HG02884 (cell line): ENCODE measurements around the gene PLBD2.

ENCODE experiments used
- ATAC-seq: cut with Tn5 transposase; IDR thresholded peaks from one replicate; pipeline ENCODE4 v1.9.1; 2021; ENCODE audit warnings: mild to moderate bottlenecking, moderate library complexity; ENCODE audit not compliant: unreplicated experiment

PLBD2 gene

DNA sequence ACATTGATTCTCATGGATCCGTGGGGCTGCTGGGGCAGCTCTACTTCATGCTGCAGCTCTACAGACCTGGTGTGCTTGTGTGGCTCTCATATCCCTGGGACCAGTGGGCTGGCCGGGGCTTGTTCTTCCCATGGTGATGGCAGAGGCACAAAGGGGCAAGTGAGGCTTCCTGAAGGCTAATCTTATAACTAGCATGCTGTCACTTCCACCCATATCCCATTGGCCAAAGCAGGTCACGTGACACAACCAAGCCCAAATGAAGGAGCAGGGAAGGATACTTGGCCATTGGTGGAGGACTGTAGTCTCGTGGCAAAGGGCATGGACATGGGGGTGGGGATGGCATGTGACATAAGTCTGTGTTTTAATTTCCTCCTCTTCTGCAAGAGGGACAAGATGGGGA, 9.9 kb downstream of the PLBD2 start:
- no peak for ATAC-seq

DNA sequence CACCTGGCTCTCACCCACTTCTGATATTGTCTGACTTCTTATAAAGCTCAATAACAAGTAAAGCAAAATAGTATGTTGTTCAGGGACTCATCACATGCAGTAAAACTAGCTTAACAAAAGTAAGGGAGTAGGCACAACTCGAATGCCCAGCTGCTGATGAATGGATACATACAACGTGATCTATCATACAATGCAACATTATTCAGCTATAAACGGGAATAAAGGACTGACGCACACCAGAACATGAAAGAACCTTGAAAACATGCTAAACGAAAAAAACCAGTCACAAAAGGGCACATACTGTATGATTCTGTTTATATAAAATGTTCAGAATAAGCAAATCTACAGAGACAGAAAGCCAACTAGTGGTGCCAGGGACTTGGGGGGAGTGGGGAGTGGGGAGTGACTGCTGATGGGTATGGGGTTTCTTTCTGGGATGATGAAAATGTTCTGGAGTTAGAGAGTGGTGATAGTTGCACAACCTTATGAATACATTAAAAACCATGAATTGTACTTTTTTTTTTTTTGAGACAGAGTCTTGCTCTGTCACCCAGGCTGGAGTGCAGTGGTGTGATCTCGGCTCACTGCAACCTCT, 11.1 kb downstream of the PLBD2 start:
- no peak for ATAC-seq

DNA sequence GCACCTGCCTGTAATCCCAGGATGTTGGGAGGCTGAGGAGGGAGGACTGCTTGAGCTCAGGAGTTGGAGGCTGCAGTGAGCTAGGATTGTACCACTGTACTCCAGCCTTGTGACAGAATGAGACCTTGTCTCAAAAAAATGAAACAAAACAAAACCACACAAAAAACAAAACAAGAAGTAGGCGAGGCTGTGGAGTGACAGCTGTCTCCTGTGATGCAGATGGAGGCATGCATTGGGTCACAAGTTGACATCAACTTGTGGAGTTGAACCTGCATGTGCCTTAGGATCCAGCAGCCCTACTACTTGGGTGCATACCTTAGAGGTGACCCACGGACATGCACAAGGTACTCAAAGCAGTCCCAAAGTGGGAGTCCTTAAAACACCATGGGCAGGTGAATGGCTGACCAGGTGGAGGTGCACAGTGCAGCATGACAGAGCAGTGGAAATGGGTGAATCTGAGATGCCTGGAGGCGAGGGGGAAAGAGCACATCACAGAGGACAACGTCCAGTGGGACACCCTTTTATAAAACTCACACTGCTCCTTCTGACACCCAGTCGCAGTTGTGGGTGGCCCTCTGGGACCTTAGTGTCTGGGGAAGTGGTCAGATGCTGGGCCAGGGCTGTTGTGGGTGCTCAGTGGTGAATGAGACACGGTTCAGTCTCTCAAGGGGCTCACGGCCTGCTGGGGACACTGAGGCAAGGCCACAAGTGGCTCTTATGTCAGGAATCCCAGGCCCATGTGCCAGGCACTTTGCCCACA, 12.7 kb downstream of the PLBD2 start:
- ATAC-seq, result no peak

DNA sequence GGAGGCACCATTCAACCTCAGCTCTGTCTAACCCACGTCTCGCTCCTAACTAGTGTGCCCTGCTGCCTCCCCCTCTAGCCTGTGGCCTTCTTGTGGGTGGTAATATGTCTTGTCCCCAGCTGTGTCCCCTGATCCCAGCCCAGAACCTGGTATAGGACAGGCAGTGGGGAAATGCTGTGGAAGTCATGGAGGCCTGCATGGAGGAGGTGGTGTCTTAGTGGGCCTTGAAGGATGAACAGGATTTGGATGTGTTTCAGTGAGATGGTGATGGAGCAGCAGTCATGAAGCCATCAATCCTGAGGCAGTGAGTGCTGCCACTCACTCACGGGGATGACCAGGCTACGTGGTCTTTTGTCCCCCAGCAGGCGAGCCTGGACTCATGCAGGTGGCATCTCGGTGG, 13.4 kb downstream of the PLBD2 start:
- ATAC-seq, result no peak

DNA sequence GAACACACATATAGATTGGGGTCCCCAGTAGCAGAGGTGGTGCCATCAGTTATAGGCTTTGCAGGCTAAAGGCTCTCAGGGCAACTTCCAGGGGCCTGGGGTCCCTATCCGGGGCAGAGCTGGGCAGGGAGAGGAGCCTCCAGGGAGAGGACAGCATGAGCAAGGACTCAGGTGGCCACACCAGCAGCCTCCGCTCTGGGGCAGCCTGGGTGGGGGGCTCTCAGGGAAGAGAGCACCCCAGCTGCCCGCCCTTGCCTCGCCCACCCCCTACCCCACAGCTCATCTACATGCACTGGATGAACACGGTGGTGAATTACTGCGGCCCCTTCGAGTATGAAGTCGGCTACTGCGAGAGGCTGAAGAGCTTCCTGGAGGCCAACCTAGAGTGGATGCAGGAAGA, 14.0 kb downstream of the PLBD2 start:
- no peak for ATAC-seq

DNA sequence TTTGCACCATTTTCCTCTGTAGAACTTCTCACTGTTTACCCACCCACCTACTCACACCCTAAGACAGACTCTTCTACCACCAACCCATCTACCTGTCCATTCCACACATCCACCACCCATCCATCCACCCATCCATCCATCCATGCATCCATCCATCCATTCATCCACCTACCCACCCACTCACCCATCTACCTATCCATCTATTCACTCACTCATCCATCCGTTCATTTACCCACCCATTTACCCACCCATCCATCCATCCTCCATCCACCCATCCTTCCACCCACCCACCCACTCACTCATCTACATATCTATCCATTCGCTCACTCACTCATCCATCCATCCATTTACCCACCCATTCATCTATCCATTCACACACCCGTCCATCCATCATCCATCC, 15.1 kb downstream of the PLBD2 start:
- ATAC-seq, result no peak

DNA sequence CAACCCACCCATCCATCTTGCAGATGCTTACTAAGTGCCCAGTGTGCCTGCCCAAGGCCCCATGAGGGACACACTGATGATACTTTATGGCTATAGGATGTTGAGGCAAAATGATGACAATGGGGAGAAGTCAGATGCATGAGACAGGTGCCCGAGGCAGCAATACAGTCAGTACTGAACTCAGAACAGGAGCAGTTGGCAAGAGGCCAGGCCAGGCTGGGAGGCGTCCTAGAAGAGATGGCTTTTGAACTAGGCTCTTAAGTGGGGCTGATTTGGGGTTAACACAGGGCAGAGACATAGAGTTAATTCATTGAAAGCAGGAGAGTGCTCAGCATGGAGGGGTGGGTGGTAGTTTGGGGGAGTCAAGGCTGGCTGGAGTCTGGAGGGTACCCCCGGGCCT, 15.6 kb downstream of the PLBD2 start:
- ATAC-seq, result no peak

DNA sequence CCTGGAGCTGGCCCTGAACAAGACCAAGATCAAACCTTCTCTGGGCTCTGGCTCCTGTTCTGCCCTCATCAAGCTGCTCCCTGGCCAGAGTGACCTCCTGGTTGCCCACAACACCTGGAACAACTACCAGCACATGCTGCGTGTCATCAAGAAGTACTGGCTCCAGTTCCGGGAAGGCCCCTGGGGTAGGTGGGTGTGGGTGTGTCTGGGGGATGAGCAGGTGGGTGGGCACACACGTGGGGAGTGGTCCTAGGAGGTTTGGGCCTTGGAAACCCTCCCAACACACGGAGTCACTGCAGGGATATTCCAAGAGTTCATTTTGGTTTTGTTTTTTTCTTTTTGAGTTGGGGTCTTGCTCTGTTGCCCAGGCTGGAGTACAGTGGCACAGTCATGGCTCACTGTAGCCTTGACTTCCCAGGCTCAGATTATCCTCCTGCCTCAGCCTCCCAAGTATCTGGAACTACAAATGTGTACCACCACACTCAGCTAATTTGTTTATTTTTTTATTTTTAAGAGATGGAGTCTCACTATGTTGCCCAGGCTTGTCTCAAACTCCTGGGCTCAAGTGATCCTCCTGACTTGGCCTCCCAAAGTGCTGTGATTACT, 16.5 kb downstream of the PLBD2 start:
- no peak for ATAC-seq

DNA sequence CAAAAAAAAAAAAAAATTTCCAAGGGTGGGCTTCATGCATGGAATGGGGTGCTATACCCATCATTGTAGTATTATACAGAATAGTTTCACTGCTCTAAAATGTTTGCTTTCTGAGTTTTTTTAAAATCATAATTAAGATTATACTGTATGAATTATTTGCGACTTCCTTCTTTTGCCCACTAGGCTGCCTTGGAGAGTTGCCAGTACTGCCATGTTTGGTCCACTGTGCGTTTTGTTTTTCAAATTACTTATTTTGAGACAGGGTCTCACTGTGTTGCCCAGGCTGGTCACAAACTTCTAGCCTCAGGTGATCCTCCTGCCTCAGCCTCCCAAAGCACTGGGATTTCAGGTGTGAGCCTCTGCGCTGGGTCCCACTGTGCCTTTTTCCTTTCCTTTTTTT, 19.9 kb downstream of the PLBD2 start:
- no peak for ATAC-seq

DNA sequence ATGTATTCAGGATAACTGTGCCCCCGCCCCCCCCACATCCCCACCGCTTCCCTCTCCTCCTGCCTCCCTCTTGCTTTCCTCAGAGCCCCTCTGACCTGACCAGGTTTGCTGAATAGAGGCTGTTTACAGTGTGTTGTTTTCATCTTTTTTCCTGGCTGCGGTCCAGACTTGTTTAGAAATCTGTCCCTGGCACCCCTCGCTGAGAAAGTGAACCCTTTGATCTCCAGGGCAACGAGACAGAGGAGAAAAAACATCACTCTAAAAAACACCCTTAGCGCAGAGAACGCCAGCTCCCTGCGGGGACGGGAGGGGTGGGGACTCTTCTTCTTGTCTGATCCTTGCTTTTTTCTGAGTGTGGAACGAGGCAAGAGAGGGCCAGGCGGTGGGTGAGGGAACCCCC, 22.8 kb downstream of the PLBD2 start:
- no peak for ATAC-seq

DNA sequence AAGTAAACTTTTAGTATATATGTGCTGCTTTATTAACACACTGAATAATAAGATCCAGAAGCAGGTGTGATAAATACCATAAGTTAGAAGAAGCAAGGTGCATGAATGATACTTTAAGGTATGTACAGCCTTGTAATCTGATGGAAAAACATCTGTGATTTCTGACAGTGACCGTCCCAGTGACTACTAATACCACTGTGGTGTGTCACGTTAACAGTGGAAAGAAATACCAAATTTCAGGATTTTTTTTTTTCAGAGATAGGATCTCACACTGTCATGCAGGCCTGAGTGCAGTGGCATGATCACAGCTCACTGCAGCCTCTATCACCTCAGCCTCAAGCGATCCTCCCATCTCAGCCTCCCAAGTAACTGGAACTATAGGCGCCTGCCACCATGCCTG, 23.8 kb downstream of the PLBD2 start:
- no peak for ATAC-seq

DNA sequence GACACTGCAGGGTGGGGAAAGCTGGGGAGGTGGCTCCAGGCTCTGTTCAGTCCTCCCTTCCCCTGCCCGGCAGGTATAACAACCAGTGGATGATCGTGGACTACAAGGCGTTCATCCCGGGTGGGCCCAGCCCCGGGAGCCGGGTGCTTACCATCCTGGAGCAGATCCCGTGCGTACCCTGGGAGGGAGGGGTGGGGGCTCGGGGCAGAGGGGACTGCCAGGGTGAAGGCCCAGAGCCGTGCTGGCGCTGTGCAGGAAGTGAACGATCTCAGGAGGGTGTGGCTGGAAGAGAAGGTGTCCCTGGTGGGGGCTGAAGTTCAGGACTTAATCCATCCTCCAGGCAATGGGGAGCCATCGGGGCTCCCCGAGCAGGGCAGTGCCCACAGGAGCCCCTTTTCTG, 26.4 kb downstream of the PLBD2 start:
- ATAC-seq, result no peak

DNA sequence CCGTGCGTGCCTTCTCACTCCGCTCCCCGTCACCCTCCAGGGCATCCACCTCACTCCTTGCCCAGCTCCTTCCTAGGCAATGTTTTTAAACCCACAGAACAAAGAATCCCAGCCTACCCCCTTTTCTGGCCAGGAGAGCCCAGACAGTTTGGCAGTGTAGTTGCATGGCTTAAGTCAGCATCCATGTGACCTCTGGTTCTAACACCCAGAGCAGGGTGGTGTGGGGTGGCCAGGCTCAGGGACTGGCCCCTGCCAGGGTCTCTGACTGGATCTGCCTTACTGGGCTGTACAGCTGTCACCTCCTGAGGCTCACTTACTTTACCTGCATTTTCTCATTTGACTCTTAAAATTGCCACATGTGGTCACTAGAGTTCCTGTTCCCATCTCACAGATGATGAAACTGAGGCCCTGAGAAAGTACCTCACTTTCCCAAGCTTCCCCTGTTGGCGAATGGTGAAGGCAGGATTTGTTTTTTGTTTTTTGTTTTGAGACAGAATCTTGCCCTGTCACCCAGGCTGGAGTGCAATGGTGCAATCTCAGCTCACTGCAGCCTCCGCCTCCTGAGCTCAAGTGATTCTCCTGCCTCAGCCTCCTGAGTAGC, 27.0 kb downstream of the PLBD2 start:
- ATAC-seq, result no peak

DNA sequence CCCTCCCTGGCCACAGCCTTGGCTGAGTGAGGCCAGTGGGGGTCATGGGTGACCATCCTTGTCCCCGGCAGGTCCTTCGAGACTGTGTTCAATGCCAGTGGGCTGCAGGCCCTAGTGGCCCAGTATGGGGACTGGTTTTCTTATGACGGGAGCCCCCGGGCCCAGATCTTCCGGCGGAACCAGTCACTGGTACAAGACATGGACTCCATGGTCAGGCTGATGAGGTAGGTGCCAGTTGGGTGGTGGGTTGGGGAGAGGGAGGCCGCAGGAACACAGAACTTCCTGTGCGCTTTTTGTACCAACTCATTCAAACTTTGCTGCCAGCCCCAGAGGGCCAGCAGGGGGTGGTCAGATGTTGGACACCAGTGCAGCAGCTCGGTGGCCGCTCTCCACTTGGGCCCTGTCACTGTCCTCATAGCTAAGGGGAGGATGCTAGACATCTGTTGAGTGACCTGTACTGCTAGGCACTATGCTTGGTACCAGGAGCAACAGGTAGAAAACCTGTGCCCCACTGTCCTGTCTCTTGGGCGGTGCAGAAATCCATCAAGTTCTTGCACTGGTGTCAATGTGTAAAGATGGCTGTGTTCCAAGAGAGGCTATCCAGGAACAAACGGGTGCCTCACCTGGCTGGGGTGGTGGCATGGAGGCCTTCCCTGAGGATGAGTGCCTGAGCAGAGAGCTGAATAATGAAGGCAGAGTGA, 28.6 kb downstream of the PLBD2 start:
- no peak for ATAC-seq

DNA sequence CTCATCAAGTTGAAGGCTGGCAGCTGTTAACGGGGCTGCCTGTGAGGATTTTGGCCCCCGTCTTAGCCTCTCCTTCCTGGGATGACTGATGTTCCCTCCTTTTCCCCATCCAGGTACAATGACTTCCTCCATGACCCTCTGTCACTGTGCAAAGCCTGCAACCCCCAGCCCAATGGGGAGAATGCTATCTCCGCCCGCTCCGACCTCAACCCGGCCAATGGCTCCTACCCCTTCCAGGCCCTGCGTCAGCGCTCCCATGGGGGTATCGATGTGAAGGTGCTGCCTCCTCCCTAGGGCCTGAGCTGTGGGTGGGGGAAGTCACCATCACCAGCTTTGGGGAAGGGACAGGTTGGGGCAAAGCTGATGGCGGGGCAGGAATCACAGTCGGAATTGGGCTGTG, 29.2 kb downstream of the PLBD2 start:
- ATAC-seq, result no peak

DNA sequence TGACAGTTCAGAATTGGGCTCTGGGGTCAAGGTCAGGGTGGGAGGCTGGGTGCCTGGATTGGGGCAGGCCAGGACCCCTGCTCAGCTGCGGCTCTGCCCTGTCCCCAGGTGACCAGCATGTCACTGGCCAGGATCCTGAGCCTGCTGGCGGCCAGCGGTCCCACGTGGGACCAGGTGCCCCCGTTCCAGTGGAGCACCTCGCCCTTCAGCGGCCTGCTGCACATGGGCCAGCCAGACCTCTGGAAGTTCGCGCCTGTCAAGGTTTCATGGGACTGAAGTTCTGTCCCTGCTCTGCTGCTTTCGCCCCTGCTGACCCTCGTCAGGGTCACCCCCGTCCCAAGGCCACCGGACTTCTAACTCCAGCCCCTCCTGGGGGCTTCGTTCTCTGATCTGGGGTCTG, 30.0 kb downstream of the PLBD2 start:
- no peak for ATAC-seq

DNA sequence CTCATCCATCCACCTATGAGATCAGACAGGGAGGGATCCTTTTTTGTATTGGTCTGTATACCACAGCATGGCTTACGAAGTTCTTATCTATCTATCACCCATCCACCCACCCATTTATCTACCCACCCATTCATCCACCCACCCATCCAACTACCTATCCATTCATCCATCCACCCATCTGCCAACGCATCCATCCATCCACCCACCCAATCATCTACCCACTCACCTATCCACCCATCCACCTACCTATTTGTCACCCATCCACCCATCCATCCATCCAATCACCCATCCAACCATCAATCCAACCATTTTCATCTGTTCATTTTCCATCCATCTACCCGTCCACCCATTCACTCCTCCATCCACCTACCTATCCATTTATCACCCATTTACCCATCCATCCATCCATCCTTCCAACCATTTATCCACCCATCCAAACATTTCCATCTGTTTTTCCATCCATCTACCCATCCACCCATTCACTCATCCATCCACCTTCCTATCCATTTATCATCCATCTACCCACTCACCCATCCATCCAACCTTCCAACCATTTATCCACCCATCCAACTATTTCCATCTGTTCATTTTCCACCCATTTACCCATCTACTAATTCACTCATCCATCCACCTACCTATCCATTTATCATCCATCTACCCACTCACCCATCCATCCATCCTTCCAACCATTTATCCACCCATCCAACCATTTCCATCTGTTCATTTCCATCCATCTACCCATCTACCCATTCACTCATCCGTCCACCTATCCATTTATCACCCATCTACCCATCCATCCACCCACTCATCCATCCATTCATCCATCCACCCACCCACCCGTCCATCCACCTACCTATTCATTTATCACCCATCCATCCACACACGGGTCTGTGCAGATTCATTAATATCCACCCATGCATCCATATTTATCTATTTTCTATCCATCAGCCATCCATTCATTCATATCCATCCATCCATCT, 32.0 kb downstream of the PLBD2 start:
- no peak for ATAC-seq

DNA sequence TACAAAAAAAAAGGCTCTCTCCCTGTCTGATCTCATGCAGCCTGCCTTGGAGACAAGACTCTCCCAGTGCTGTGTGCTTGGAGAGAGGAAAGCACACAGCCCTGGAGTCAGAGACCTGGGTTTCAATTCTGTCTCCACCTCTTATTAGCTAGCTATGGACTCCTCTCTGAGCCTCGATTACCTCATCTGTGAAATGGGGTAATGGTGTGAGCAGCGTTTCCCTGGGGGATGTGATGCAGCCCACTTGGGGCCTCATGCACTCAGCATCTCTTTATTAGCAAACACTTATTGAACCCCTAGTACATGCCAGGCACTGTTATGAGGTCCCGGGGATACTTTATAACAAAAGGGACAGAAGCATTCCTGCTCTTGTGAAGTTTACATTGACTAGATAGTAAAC, 32.8 kb downstream of the PLBD2 start:
- ATAC-seq, result no peak

DNA sequence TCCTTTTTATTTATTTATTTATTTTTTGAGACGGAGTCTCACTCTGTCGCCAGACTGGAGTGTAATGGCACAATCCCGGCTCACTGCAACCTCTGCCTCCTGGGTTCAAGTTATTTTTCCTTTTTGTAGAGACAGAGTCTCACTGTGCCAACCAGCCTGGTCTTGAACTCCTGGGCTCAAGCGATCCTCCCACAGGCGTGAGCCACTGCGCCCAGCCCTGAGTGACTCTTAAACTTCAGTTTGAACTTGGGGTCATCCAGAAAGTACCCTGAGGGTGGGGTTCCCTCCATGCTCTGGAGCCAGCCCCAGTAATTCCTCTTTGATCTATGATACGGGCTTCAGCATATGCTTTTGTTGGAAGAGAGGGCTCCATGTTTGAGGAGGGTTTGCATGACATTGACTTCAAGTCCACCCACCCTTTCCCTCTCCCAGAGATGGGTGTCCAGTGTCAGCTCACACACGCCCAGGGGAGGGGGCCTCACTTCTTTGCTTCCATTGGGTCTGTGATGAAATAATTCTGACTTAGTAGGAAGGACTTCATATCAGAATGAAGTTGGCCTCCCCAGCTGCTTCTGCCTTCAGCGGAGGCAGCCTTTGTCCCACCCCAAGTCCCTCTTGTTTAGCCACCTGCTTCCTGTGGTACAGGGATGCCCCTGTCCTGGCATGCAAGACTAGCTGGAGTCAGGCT, 33.4 kb downstream of the PLBD2 start:
- ATAC-seq, result no peak

DNA sequence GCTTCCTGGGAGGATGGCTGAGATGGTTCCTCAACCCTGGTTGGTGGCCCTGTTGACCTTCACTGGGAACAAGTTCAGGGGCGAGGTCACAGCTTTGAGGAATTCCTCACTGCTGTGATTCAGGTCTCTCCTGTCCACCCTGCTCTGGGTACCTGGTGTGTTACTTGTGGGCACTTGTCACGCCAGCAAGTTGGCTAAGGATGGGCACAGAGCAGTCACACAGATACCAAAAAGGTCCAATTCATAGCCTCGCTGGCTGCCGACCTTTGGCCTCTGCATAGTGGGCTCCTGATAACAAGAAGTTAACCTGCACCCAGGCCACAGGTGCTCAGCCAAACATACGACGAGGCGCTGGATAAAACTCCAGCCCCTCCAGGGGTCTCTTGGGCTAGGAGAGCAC, 34.1 kb downstream of the PLBD2 start:
- ATAC-seq, result no peak
